Stimulated activated CD8-positive, alpha-beta memory T cell treated with anti-CD3 and anti-CD28 coated beads, Interleukin-2, amount 100 ng/mL, for 1 hour (primary cell): ENCODE measurements around the gene CNST.
"Not testable (repeated sequence)": the region's sequence is repeated elsewhere in the genome, so short reads cannot be mapped to it uniquely, and the experiment has no call there.

Source experiments
- DNase-seq, 2 donors: peaks; one replicate each; pipeline ENCODE4 v3.0.0-alpha.2; 2020; ENCODE audit warnings: low read depth in 2 of 2

The CNST gene

GRCh38 chr1:246674049-246674448 is 107.8 kb downstream of the CNST start:
- no peak for DNase-seq

GRCh38 chr1:246677842-246678241 is 111.6 kb downstream of the CNST start:
- no peak for DNase-seq

- no peak for DNase-seq
Observed at GRCh38 chr1:246678816-246679793, 112.8 kb downstream of the CNST start.

GRCh38 chr1:246679794-246680177 is 113.5 kb downstream of the CNST start:
- no peak for DNase-seq

- DNase-seq = no peak
Observed at GRCh38 chr1:246680190-246680589, 113.9 kb downstream of the CNST start.

GRCh38 chr1:246680696-246681130 is 114.5 kb downstream of the CNST start:
- no peak for DNase-seq

- DNase-seq = no peak
Observed at GRCh38 chr1:246681900-246682895, 115.9 kb downstream of the CNST start.

GRCh38 chr1:246683521-246683920 is 117.3 kb downstream of the CNST start:
- DNase-seq = no peak

- no peak for DNase-seq
Observed at GRCh38 chr1:246687002-246687401, 120.7 kb downstream of the CNST start.

GRCh38 chr1:246689409-246690008 is 123.3 kb downstream of the CNST start:
- DNase-seq = peak in 1 of 2 donors; percentile 2

- DNase-seq = no peak
Observed at GRCh38 chr1:246690100-246690499, 123.8 kb downstream of the CNST start.

GRCh38 chr1:246691622-246692495 is 125.6 kb downstream of the CNST start:
- DNase-seq = no peak

GRCh38 chr1:246694213-246694895 is 128.1 kb downstream of the CNST start:
- not testable (repeated sequence) for DNase-seq

GRCh38 chr1:246695136-246695535 is 128.9 kb downstream of the CNST start:
- no peak for DNase-seq

GRCh38 chr1:246695666-246696065 is 129.4 kb downstream of the CNST start:
- no peak for DNase-seq

GRCh38 chr1:246698466-246699094 is 132.3 kb downstream of the CNST start:
- no peak for DNase-seq

GRCh38 chr1:246699095-246699735 is 133.0 kb downstream of the CNST start:
- peak; percentile 39 to 66 for DNase-seq

GRCh38 chr1:246703581-246703980 is 137.3 kb downstream of the CNST start:
- DNase-seq = no peak

GRCh38 chr1:246705368-246705767 is 139.1 kb downstream of the CNST start:
- no peak for DNase-seq
